Measurements from ENCODE around the gene ERO1A. TPM values are rescaled to one million over a fixed set of nuclear protein-coding genes. Genes with fewer than 3 reads are reported as not detected.

ERO1A gene
- total and polyA plus RNA-seq, 10 donors, result 8.5 to 79.7 (median 44.7) TPM

DNA sequence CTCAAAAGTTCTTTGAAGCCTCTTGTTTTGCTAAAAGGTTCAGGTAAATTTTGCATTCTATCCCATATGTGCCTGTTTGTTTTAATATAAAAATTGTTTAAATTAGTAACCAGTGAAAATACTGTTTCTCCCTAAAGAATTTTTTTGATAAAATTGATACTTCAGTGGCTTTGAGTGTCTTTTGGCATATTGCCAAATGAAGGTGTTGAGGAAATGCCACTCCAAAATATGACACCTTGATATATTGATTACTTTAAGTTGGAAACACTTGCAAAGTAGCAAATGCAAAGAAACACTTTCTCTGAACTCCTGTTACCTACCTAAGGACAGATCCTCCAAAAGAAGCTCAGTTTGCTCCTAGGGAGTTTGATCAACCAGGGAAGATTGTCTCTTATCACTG lies 43.1 kb upstream of the ERO1A start:
- Histone ChIP-seq H3K27ac (no peak overlapping the region), H3K36me3 (peaks cover 0 to 20% (median 0%) of the 10 kb centered on the region in 6 donors), H3K4me3 (no peak overlapping the region), H3K4me1 (peaks cover 0 to 95% (median 48%) of the 10 kb centered on the region in 6 donors), H3K27me3 (replicated peaks in 1 of 7) (no peaks in the 10 kb centered on the region), H3K9me3 (no peaks in the 10 kb centered on the region)
- intact Hi-C loops (cut with DNase I; ENCODE audit: low total_unique reads), result no loop called here
- DNase-seq, result no peak
- TF ChIP-seq POLR2A (IDR thresholded peaks at IDR 0.05) (no peak), POLR2AphosphoS5 (IDR thresholded peaks at IDR 0.05) (no peak)
- TF ChIP-seq, protein P1, sequence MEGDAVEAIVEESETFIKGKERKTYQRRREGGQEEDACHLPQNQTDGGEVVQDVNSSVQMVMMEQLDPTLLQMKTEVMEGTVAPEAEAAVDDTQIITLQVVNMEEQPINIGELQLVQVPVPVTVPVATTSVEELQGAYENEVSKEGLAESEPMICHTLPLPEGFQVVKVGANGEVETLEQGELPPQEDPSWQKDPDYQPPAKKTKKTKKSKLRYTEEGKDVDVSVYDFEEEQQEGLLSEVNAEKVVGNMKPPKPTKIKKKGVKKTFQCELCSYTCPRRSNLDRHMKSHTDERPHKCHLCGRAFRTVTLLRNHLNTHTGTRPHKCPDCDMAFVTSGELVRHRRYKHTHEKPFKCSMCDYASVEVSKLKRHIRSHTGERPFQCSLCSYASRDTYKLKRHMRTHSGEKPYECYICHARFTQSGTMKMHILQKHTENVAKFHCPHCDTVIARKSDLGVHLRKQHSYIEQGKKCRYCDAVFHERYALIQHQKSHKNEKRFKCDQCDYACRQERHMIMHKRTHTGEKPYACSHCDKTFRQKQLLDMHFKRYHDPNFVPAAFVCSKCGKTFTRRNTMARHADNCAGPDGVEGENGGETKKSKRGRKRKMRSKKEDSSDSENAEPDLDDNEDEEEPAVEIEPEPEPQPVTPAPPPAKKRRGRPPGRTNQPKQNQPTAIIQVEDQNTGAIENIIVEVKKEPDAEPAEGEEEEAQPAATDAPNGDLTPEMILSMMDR (IDR thresholded peaks at IDR 0.05 in 8 of 11, conservative IDR thresholded peaks at IDR 0.05 in 3 of 11), result no peak

DNA sequence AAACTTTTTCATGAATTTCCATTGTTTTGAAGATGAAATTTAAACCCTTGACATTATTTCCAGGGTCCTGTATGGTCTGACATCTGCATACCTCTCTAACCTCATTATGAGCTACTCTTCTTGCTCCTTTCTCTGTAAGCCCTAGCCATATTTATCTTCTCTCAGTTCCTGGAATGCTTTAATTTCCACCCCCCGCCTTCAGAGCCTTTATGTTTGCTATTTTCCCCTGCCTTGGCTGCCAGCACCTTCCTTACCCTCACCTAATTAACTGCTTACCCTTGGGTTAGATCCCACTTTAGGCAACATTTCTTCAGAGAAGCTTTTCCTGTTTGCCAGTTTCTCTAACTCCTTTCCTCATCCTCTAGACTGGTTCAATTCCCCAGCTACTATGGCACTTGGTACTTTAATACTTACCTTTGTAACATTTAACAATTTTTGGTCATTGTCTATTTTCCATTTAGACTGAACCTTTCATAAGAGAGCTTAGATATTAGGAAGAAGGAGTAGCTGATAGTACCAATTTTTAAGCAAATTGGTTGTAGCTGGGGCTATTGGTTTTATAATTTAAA lies 40.6 kb upstream of the ERO1A start:
- Histone ChIP-seq H3K4me3 (no peak overlapping the region), H3K27ac (no peak overlapping the region), H3K27me3 (replicated peaks in 1 of 7) (no peaks in the 10 kb centered on the region), H3K36me3 (peaks cover 0 to 32% (median 0%) of the 10 kb centered on the region in 6 donors), H3K4me1 (peaks cover 7 to 95% (median 39%) of the 10 kb centered on the region in 6 donors), H3K9me3 (no peaks in the 10 kb centered on the region)
- 66 to 84% (median 81%) methylated on average over 1 of the region's 1 CpG for WGBS, 5 donors
- TF ChIP-seq, protein P1 (IDR thresholded peaks at IDR 0.05 in 8 of 11, conservative IDR thresholded peaks at IDR 0.05 in 3 of 11), result no peak
- TF ChIP-seq POLR2A (IDR thresholded peaks at IDR 0.05), result no peak
- TF ChIP-seq POLR2AphosphoS5 (IDR thresholded peaks at IDR 0.05), result no peak
- no peak for DNase-seq
- intact Hi-C loops (cut with DNase I; ENCODE audit: low total_unique reads), result no loop called here

DNA sequence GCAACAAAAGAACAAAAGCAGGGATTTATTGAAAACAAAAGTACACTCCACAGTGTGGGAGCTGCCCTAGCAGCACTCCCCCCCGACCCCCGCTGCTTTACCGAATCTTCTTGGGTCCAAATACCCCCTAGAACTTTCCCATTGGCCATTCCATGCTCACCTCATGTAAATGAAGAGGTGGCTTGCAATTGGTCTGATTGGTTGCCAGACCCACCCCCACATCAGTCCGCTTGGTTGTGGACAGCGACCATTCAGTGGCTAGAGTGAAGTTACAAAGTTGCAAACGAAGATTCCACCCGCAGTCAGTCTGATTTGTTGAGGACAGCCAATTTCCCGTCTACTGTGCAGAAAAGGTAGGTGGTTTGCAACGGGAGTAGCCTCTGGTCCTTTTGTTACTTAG lies 38.5 kb upstream of the ERO1A start:
- no peaks in the 10 kb centered on the region for H3K9me3 ChIP-seq

DNA sequence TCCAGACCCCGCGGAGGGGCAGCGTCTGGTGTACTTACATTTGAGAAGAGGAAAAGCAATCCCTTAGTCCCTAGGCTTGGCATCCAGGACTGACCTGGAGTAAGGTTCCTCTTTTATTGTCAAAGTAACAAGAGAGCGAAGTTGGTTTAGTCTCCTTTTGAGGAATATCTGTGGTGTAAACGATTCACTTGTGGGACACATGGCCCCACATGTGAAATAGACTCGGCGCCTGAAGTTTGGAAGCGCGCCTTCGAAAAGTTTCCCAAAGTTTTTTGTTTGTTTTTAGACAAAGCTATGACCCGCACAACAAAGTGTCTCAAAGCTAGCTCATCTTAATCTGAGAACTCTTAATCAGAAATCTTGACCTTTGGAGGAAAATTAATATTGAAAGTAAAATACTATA lies 35.4 kb upstream of the ERO1A start:
- 2 to 4% (median 3%) methylated on average over 9 to 11 of the region's 11 CpGs for WGBS, 5 donors
- no peaks in the 10 kb centered on the region for H3K27me3 ChIP-seq (replicated peaks in 1 of 7)
- H3K27ac ChIP-seq, result peak overlapping the region; percentile 73 to 94 (median 91)
- no peak for DNase-seq
- peaks cover 0 to 57% (median 16%) of the 10 kb centered on the region in 6 donors for H3K36me3 ChIP-seq
- no peaks in the 10 kb centered on the region for H3K9me3 ChIP-seq
- peak overlapping the region; percentile 80 to 95 (median 88) for H3K4me3 ChIP-seq
- peaks cover 10 to 65% (median 33%) of the 10 kb centered on the region in 6 donors for H3K4me1 ChIP-seq
- intact Hi-C loops (cut with DNase I; ENCODE audit: low total_unique reads), result no loop called here
- TF ChIP-seq POLR2AphosphoS5 (IDR thresholded peaks at IDR 0.05) (no peak), POLR2A (IDR thresholded peaks at IDR 0.05) (no peak)
- TF ChIP-seq, protein P1 (IDR thresholded peaks at IDR 0.05 in 8 of 11, conservative IDR thresholded peaks at IDR 0.05 in 3 of 11), result no peak

More for the DNA sequence above, 38.5 kb upstream of the ERO1A start:
- Histone ChIP-seq H3K27ac (no peak overlapping the region), H3K4me1 (peaks cover 10 to 91% (median 40%) of the 10 kb centered on the region in 6 donors), H3K4me3 (no peak overlapping the region), H3K27me3 (replicated peaks in 1 of 7) (no peaks in the 10 kb centered on the region), H3K36me3 (peaks cover 0 to 30% (median 0%) of the 10 kb centered on the region in 6 donors)
- DNase-seq, result no peak
- TF ChIP-seq POLR2A (IDR thresholded peaks at IDR 0.05) (no peak), POLR2AphosphoS5 (IDR thresholded peaks at IDR 0.05) (no peak)
- TF ChIP-seq, protein P1 (IDR thresholded peaks at IDR 0.05 in 8 of 11, conservative IDR thresholded peaks at IDR 0.05 in 3 of 11), result no peak
- 91 to 98% (median 96%) methylated on average over 9 of the region's 9 CpGs for WGBS, 5 donors
- intact Hi-C loops (cut with DNase I; ENCODE audit: low total_unique reads), result no loop called here
